ENCODE results near the gene TCF4. TPM values are rescaled to one million over a fixed set of nuclear protein-coding genes. Genes with fewer than 3 reads are reported as not detected.
A peak's percentile ranks its signal among the peaks of the same experiment; 100 is the strongest.

TCF4 gene
- polyA plus RNA-seq, 1 experiment = 47.3 TPM

- peak overlapping the region; percentile 29 for H3K4me3 ChIP-seq (ENCODE audit: low read depth, low read length)
- DNase-seq (ENCODE audit: low read depth, low spot score) = no peak
- CTCF ChIA-PET = no interaction called here
- POLR2A ChIA-PET = interaction anchor here (0.7 kb wide), 1 partner anchor 130 kb away, joined by 5 read pairs; no protein-coding TSS in a partner anchor
- no peaks in the 10 kb centered on the region for H3K27me3 ChIP-seq (ENCODE audit: control insufficient read depth, insufficient read depth, low read length)
- no peaks in the 10 kb centered on the region for H3K9me3 ChIP-seq (ENCODE audit: control insufficient read depth, insufficient read depth, low read length)
- peak overlapping the region; percentile 23 for H3K27ac ChIP-seq (ENCODE audit: low read depth, low read length)
- no peak for TF ChIP-seq CTCF (IDR thresholded peaks at IDR 0.05; ENCODE audit: low read depth, low read length)
These were observed 167.2 kb downstream of the TCF4 start for GRCh38 chr18:55420665-55421307.

GRCh38 chr18:55419947-55420664 is 167.9 kb downstream of the TCF4 start:
- CTCF ChIA-PET = interaction anchor here (1.2 kb wide), 1 partner anchor 18 kb away, joined by 3 read pairs; no protein-coding TSS in a partner anchor
- TF ChIP-seq CTCF (IDR thresholded peaks at IDR 0.05; ENCODE audit: low read depth, low read length) = no peak
- POLR2A ChIA-PET = interaction anchor here (0.7 kb wide), 2 partner anchors 34 to 131 kb away, joined by 4 to 5 read pairs; no protein-coding TSS in a partner anchor
- H3K27ac ChIP-seq (ENCODE audit: low read depth, low read length) = peak overlapping the region; percentile 49
- H3K9me3 ChIP-seq (ENCODE audit: control insufficient read depth, insufficient read depth, low read length) = no peaks in the 10 kb centered on the region
- no peak for DNase-seq (ENCODE audit: low read depth, low spot score)
- H3K27me3 ChIP-seq (ENCODE audit: control insufficient read depth, insufficient read depth, low read length) = no peaks in the 10 kb centered on the region
- peak overlapping the region; percentile 29 for H3K4me3 ChIP-seq (ENCODE audit: low read depth, low read length)

GRCh38 chr18:55419132-55419946 is 168.7 kb downstream of the TCF4 start:
- Histone ChIP-seq H3K4me3 (ENCODE audit: low read depth, low read length) (no peak overlapping the region; the same call in 1 of the 2 replicates), H3K27me3 (ENCODE audit: control insufficient read depth, insufficient read depth, low read length) (no peaks in the 10 kb centered on the region), H3K9me3 (ENCODE audit: control insufficient read depth, insufficient read depth, low read length) (no peaks in the 10 kb centered on the region), H3K27ac (ENCODE audit: low read depth, low read length) (peak overlapping the region; percentile 49)
- no peak for DNase-seq (ENCODE audit: low read depth, low spot score)
- no peak for TF ChIP-seq CTCF (IDR thresholded peaks at IDR 0.05; ENCODE audit: low read depth, low read length)
- ChIA-PET CTCF (interaction anchor here (1.2 kb wide), 1 partner anchor 17 kb away, joined by 3 read pairs; no protein-coding TSS in a partner anchor), POLR2A (interaction anchor here (0.7 kb wide), 1 partner anchor 35 kb away, joined by 4 read pairs; no protein-coding TSS in a partner anchor)

GRCh38 chr18:55418439-55418838 is 169.6 kb downstream of the TCF4 start:
- no peak overlapping the region for H3K4me3 ChIP-seq (ENCODE audit: low read depth, low read length)
- ChIA-PET CTCF (no interaction called here), POLR2A (no interaction called here)
- no peak for DNase-seq (ENCODE audit: low read depth, low spot score)
- H3K27me3 ChIP-seq (ENCODE audit: control insufficient read depth, insufficient read depth, low read length) = no peaks in the 10 kb centered on the region
- no peak for TF ChIP-seq CTCF (IDR thresholded peaks at IDR 0.05; ENCODE audit: low read depth, low read length)
- H3K9me3 ChIP-seq (ENCODE audit: control insufficient read depth, insufficient read depth, low read length) = no peaks in the 10 kb centered on the region
- H3K27ac ChIP-seq (ENCODE audit: low read depth, low read length) = no peak overlapping the region

Measured in AG04450 (cell line).